GM12892 (cell line): ENCODE data around the gene EIF4G2.

ENCODE experiments used
- POLR2A ChIP-seq: IDR thresholded peaks from 2 replicates; pipeline ENCODE4 v1.6.1; 2011; ENCODE audit warnings: low read depth, low read length, control low read depth
- POLR2AphosphoS5 ChIP-seq: IDR thresholded peaks from 2 replicates; pipeline ENCODE4 v1.6.1; 2011; ENCODE audit warnings: low read depth, low read length, control low read depth
- TAF1 ChIP-seq: IDR thresholded peaks from 2 replicates; pipeline ENCODE4 v1.6.1; 2011; ENCODE audit warnings: low read depth, mild to moderate bottlenecking, control low read depth, low read length, borderline replicate concordance

- TF ChIP-seq POLR2AphosphoS5, result no peak
- no peak for TF ChIP-seq POLR2A
- no peak for TF ChIP-seq TAF1
These were observed 36.9 kb upstream of the EIF4G2 start for GRCh38 chr11:10845589-10845988.
